ENCODE data around the gene RHCG.

GRCh38 chr15:89460048-89460447 lies 36.3 kb downstream of the RHCG start:
- TF ChIP-seq POLR2A (IDR thresholded peaks at IDR 0.05), result no peak
- no peak for TF ChIP-seq CTCF (IDR thresholded peaks at IDR 0.05)
- TF ChIP-seq POLR2AphosphoS5 (IDR thresholded peaks at IDR 0.05), result no peak
- TF ChIP-seq EP300 (IDR thresholded peaks at IDR 0.05), result no peak
